Hematopoietic multipotent progenitor cell treated with erythropoietin and hydrocortisone succinate and interleukin-3 and kit ligand, for 6 days (in vitro differentiated cells): ENCODE measurements around the gene APOBEC3H.
A peak's percentile ranks its signal among the peaks of the same experiment; 100 is the strongest.

Experiments used
- DNase-seq: peaks from one replicate; pipeline ENCODE4 v3.0.0-alpha.2; 2015

Gene APOBEC3H

GRCh38 chr22:39138357-39138997 lies 41.4 kb downstream of the APOBEC3H start:
- no peak for DNase-seq

GRCh38 chr22:39139933-39140332 lies 42.9 kb downstream of the APOBEC3H start:
- no peak for DNase-seq

- DNase-seq, result no peak
These were observed 45.1 kb downstream of the APOBEC3H start for GRCh38 chr22:39142088-39142680.

GRCh38 chr22:39144101-39144767 lies 47.2 kb downstream of the APOBEC3H start:
- DNase-seq, result peak; percentile 65

- DNase-seq, result peak; percentile 42
These were observed 49.4 kb downstream of the APOBEC3H start for GRCh38 chr22:39146256-39147101.

GRCh38 chr22:39147335-39148025 lies 50.4 kb downstream of the APOBEC3H start:
- no peak for DNase-seq

GRCh38 chr22:39148026-39148726 lies 51.1 kb downstream of the APOBEC3H start:
- DNase-seq, result no peak

- peak; percentile 49 for DNase-seq
These were observed 51.9 kb downstream of the APOBEC3H start for GRCh38 chr22:39148727-39149535.

- no peak for DNase-seq
These were observed 53.1 kb downstream of the APOBEC3H start for GRCh38 chr22:39149915-39150847.

- DNase-seq, result no peak
These were observed 53.8 kb downstream of the APOBEC3H start for GRCh38 chr22:39150848-39151215.

GRCh38 chr22:39151329-39151975 lies 54.4 kb downstream of the APOBEC3H start:
- no peak for DNase-seq

- DNase-seq, result no peak
These were observed 55.0 kb downstream of the APOBEC3H start for GRCh38 chr22:39152024-39152510.

GRCh38 chr22:39152511-39153219 lies 55.6 kb downstream of the APOBEC3H start, which contains the start of gene CBX7:
CBX7 (minus strand) TSS chr22:39152680; CDS start chr22:39152444, 236 bp downstream.
- peak; percentile 91 for DNase-seq

GRCh38 chr22:39153220-39153717 lies 56.2 kb downstream of the APOBEC3H start:
- no peak for DNase-seq
